Hematopoietic multipotent progenitor cell treated with erythropoietin and hydrocortisone succinate and interleukin-3 and kit ligand, for 17 days (in vitro differentiated cells): ENCODE data around the gene TRIM75.
"Not testable (repeated sequence)": the region's sequence is repeated elsewhere in the genome, so short reads cannot be mapped to it uniquely, and the experiment has no call there.

Source experiments
- DNase-seq: peaks from one replicate; pipeline ENCODE4 v3.0.0-alpha.2; 2015; ENCODE audit warnings: low spot score

The TRIM75 gene

DNA sequence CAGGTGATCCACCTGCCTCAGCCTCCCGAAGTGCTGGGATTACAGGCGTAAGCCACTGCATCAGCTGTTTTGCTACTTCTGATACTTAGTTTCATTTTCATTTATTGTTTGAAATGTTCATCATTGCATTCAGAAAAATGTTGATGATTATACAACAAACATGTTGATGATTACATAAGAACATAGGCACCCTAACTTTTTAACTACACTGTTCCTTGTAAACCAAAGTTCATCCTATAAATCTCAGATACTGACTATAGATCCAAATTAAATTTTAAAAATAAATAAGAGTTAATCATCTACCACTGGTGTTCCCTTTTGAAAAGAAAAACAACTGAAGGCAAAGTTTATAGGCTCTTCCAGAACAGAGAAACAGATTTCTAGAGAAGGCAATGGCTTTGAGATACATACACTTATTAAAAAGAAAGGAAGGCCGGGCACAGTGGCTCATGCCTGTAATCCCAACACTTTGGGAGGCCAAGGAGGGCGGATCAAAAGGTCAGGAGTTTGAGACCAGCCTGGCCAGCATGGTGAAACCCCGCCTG is 23.4 kb downstream of the TRIM75 start:
- no peak for DNase-seq

DNA sequence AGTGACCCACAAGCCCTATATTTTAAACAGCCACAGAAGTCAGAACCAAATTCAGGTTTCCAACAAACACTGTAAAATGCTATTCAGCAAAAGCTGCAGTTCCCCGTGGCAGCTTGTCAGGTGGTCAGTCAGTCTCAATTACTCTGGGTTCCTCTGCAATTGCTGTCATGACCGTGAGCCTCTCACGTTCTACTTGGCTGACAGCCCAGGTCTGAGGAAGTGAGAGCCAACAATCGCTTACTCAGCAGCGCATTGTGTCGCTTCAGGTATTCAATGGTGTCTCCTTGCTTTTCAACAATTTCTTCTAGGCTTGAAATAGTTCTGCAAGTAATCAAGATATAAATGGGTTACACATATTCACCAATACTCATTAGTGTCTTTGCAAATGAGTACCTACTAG is 25.8 kb downstream of the TRIM75 start:
- DNase-seq: no peak

DNA sequence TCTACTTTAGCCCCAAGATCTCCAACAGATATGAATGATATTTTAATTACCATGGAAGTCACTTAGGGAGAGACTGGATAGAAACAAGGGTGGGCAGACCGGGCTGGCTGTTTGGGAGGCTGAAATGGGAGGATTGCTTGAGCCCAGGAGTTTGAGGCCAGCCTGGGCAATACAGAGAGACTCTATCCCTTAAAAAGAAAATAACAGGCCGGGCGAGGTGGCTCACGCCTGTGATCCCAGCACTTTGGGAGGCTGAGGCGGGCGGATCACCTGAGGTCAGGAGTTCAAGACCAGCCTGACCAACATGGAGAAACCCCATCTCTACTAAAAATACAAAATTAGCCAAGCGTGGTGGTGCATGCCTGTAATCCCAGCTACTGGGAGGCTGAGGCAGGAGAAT is 31.1 kb downstream of the TRIM75 start:
- not testable (repeated sequence) for DNase-seq

DNA sequence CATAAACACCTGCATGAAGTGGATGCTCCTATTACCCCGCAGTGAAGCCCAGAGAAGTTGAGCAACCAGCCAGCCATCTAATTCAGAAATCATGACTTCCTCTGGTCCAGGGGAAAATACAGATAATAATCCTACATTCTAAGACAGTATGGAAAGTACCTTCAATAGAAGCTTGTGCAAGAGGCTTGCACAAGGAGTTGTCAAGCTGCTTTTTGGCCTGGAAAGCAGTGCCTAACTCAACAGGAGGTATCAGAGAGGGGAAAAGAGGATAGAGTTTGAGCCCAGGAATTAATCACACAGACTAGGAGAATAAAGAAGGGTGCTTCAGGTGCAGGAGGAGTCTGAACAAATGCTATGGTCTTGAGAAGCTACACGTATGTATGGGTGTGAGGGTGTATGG is 32.3 kb downstream of the TRIM75 start:
- no peak for DNase-seq

DNA sequence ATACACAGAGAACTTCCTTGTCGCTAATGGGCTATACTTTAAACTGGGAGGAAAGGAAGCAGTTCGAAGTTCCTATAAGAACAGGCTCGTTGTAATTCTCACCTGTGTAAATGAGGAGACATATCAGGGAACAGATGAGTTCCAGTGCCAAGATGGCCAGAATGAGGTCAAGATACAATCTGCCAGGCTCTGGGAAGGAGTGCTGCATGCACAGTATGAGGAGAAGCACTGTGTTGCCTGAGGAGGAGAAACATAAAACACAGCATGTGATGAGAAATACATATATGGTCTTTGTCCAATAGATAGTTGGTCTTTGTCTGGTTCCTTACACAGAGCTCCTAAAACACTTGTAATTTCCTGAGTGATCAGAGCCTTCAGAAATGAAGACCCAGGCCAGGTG is 34.7 kb downstream of the TRIM75 start:
- DNase-seq: no peak

DNA sequence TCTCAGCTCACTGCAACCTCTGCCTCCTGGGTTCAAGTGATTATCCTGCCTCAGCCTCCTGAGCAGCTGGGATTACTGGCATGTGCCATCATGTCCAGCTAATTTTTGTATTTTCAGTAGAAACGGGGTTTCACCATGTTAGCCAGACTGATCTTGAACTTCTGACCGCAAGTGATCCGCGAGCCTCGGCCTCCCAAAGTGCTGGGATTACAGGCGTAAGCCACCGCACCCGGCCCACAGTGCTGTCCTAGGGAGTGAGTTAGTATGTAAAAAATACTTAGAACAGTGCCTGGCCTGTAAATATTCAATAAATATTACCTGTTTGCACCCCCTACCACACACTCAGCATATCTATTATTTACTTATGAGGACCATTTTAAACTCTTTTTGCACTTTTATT is 38.5 kb downstream of the TRIM75 start:
- not testable (repeated sequence) for DNase-seq

DNA sequence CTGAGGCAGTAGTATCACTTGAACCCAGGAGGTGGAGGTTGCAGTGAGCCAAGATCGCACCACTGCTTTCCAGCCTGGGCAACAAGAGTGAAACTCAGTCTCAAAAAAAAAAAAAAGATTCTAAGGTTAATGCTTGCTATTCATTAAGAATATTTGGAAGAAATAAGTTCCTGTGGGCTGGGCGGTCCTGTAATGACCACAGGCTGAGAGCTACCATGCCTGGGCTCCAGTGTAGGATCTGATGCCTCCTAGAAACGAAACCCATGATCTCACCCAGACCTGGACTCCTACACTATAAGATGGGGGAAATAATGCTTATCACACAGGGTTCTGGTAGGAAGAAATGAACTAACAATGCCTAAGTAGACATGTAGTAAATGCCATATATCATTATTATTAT is 41.2 kb downstream of the TRIM75 start:
- no peak for DNase-seq

DNA sequence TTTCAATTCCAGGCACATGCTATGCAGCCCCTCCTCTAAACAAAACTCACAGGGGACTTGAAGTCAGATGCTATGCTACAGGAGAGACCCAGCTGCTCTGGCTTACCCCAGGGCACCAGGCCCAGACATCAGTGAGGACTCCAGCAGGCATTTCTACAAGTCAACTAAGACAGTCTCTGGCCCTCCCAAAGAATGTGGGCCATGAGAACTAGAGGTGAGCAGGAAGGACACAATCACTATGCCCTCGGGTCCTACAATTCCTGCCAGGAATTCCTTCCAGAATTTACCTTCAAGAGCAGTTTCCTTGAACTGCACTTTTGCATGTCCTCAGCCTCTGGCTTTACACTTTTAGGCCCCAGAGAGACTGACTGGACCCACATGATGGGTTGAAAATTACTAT is 41.6 kb downstream of the TRIM75 start:
- no peak for DNase-seq

DNA sequence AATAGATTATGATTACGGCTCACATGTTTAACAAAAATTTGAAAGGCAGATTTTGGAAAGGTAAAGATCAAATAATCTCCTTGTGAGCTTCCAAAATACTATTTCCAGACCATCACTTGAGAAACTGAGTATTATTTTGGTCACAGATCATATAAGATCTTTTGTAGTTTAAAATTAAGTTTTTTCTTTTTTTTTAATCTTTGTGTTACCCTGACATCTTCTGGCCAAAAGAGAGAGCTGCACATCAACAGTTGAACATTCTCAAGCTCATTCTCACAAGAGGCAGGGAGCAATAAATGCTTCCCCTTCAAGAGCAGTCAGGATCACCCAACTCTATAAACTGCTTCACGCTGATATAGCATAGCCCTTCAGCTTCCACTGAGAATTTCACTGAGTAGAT is 43.1 kb downstream of the TRIM75 start:
- DNase-seq: no peak

DNA sequence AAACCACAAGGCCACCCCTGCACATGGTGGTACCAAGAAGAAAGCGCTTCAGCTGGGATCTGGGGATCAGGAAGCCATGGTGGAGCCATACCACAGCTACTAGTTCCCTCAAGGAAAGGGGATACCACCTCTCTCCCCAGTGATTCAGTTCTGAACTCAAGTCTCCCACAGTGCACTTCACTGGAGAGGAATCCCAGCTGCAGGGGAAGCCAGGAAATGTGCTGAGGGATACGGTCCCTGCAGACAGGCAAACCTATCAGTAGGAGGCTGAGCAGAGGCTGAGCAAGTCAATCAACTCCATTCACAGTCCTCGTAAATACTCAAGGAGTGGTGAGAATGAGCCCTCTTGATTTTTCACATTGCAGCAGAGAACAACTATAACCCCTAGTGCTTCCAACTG is 48.0 kb downstream of the TRIM75 start:
- no peak for DNase-seq

DNA sequence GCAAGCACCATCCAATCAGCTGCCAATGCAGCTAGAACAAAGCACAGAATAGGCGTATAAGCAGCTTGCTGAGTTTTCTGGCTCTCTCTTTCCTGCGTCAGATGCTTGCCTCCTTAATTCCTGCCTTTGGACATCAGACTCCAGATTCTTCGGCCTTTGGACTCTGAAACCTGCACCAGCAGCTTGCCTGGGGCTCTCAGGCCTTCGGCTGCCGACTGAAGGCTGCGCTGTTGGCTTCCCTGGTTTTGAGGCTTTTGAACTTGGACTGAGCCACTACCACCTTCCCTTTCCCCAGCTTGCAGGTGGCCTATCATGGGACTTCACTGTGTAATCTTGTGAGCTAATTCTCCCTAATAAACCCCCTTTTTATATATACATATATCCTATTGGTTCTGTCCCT is 52.9 kb downstream of the TRIM75 start:
- no peak for DNase-seq
